ENCODE data around the gene B4GAT1.
"Not testable (repeated sequence)": the region's sequence is repeated elsewhere in the genome, so short reads cannot be mapped to it uniquely, and the experiment has no call there.

B4GAT1 gene

GRCh38 chr11:66326261-66327111 is 20.9 kb downstream of the B4GAT1 start:
- DNase-seq (ENCODE audit: low spot score), result peak; percentile 74
- FAIRE-seq, result peak; percentile 40

DNA sequence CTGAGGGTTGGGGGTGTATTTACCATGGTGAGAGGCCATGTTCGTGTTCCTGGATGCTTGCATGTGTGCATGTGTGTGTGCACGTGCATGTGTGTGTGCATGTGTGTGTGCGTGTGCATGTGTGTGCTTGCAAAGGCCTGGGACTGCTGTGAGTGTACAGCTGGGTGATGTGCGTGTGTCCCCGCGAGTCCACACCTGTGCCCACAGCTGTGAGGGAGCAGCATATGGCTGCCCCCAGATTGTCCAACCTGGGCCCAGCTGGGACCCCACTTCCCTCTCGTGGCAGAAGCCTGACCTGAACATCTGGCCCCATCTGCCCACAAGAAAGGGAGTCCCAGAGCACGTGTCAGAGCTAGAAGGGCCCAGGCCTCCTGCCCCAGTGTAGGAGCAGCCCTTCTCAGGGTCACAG is 22.2 kb downstream of the B4GAT1 start:
- FAIRE-seq (no peak), DNase-seq (ENCODE audit: low spot score) (no peak)

DNA sequence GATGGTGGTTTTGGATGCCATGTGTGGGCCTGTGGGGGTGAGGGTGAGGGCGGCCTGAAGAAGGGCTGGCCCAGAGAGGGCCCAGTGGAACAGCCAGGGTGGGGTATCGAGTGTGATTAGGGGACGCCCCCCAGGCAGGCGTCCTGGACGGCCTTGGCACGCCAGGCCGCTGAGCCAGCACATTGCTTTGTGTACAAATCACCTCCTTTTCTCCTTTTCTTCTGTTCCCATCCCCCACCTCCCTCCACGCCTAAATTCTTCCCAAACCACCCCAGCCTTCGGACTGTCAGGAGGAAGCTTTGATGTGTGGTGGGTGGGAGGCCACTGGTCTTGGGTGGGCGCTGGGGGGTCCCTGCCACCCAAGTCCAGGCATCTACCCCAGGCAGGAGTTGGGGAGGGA is 22.8 kb downstream of the B4GAT1 start:
- DNase-seq (ENCODE audit: low spot score) (peak; percentile 37), FAIRE-seq (peak; percentile 81)

DNA sequence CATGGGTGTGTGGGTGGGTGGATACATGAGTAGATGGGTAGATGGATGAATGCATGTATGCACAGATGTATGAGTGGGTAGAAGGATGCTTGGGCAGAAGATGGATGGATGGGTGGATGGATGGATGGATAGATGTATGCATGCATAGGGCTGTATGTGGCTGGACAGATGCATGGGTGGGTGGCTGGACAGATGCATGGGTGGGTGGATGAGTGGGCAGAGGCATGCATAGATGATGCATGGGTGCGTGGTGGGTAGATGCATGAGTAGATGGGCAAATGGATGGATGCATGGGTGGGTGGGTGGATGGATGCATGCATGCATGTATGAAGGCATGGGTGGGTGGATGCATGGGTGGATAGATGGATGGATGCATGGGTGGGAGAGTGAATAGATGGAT is 23.7 kb downstream of the B4GAT1 start:
- peak; percentile 81 for FAIRE-seq
- DNase-seq (ENCODE audit: low spot score), result no peak

- DNase-seq (ENCODE audit: low spot score) (no peak), FAIRE-seq (no peak)
Measured at GRCh38 chr11:66322732-66323427, 24.5 kb downstream of the B4GAT1 start.

DNA sequence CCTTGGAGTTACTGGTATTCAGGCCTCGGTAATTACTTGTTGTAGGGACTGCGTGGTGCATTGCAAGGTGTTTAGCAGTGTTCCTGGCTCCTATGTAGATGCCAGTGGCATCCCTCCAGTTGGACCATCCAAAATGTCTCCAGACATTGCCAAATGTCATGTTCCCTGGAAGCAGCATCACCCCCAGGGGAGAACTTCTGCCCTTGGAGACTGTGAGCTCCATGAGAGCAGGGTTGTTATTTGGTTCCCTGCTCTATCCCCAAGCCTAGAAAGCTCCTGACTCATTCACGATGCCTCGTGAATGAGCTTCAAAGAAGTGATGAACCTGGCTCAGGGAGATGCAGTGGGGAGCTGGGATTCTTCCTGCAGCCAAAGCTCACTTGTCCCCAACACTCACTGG is 25.8 kb downstream of the B4GAT1 start:
- no peak for FAIRE-seq

GRCh38 chr11:66320748-66321147 is 26.7 kb downstream of the B4GAT1 start:
- not testable (repeated sequence) for FAIRE-seq; DNase-seq (ENCODE audit: low spot score)

More for the DNA sequence above, 25.8 kb downstream of the B4GAT1 start:
- DNase-seq (ENCODE audit: low spot score), result no peak

GRCh38 chr11:66320289-66320688 is 27.1 kb downstream of the B4GAT1 start:
- not testable (repeated sequence) for FAIRE-seq; DNase-seq (ENCODE audit: low spot score)

GRCh38 chr11:66318600-66318970 is 28.8 kb downstream of the B4GAT1 start:
- DNase-seq (ENCODE audit: low spot score) (no peak), FAIRE-seq (no peak)

DNA sequence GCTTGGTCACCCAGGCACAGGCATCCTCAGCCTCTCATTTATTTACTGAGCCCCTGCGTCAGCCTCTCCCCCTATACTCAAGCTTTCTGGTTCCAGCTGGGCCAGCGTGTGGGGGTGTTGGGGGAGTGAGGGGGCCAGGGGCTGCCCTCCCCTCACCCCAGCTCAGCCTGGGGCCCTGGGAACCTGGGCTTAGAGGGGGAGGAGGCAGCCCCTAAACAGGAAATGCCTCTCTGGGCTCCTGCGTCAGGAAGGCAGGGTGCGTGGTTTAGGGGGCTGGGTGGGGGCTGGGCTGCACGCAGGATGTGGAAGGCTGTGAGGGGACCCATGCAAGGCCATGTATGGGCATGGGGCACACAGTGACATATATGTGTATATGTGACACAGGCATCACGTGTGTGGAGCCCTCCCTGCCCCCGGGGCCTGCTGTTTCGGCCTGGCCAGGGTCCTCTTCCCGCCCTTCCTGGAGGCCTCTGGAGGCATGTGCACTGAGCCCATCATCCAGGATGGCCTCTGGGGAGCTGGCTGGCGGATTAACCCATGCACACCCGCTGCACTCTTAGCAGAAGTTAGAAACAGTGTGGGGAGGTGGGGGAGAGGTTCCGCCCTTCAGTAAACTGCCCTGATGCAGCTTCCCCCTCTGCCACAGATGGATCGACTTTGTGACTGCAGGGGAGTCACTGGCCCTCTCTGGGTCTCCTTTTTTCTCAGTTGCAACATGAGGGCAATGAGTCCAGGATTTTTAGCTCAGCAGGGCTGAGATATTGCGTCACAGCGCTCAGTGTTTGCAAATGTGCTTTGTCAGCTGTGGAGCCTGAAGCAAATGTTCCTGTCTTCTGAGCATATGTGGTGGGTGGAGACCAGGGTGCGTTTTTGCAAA is 29.5 kb downstream of the B4GAT1 start:
- FAIRE-seq, result no peak
- DNase-seq (ENCODE audit: low spot score), result no peak

- no peak for DNase-seq (ENCODE audit: low spot score)
- no peak for FAIRE-seq
Measured at GRCh38 chr11:66317322-66317722, 30.1 kb downstream of the B4GAT1 start.

- FAIRE-seq, result no peak
- DNase-seq (ENCODE audit: low spot score), result no peak
Measured at GRCh38 chr11:66316849-66317251, 30.6 kb downstream of the B4GAT1 start, which contains the start of gene CD248. Gene CD248 (minus strand): TSS chr11:66317044. CDS start chr11:66317027, 17 bp downstream.

- FAIRE-seq (no peak), DNase-seq (ENCODE audit: low spot score) (no peak)
Measured at GRCh38 chr11:66315921-66316811, 31.3 kb downstream of the B4GAT1 start.

DNA sequence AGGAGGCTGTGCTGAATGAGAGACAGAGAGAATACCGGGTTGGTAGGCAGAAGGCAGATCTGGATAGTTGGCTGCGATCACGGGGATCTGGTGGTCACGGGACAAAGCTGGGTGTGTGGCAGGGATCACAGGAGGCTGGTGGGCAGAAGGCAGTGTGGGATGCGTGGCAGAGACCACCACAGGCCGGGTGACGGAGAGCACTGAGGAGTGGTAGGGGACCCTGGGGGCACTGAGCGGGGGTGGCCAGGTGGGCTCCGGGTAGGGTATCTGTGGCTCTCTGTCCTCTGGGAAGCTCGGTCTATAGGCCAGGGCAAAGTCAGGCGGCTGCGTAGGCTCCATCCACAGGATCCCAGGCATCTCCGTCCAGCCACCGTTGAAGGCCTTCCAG is 31.9 kb downstream of the B4GAT1 start:
- DNase-seq (ENCODE audit: low spot score), result no peak
- FAIRE-seq, result no peak

DNA sequence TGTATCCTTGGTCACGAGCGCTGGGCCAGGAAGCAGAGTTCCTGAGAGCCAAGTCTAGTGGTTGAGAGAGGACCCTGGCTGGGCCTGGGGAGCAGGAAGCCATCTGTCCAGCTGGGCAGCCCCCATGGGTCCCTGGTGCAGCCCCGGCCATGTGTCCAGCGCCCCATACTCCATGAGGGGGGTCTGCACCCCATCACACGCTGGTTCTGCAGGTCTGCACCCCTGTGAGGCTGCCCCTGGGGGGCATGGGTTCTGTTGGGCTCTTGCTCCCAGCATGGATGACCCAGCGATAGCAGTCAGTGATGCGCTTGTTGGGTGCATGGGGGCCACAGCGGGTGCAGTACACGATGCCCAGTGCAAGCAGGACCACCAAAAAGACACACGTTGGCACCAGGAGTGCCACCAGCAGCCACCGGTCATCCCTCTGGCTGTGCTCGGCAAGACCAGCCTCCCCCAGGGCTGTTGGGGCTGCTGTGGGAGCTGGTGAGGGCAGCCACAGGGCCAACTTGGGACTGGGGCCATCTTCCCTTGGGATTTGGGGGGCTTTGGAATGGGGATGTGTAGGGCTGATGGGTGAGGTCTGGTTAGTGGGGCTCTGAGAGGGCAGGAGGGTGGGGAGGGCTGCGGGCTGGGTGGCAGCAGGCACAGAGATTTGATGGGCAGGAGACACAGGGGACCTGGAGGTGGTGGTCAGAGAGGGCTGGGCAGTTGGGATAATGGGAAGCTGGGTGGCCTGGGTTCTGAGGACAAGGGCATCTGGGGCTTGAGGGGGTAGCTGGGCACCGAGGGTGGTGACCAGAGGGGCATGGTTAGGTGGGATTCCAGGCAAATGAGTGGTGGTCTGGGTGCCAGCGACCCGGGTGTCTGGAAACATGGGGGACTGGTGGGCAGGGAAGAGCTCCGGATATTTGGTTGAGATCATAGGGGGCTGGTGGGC is 32.6 kb downstream of the B4GAT1 start:
- no peak for DNase-seq (ENCODE audit: low spot score)
- no peak for FAIRE-seq

DNA sequence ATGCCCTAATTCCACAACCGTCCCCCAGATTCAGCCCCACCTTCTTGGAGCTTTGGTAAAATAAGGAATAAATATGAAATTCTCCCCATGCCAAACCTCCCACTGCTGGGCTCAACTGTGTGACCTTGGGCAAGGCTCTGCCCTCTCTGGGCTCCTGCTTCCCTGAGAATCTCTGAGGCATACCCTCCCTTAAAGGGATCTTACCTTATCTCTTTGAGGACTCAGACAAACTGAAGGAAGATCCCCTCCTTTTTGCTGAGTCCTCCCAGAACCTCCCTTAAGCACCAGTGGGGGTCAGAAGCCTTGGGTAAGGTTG is 33.3 kb downstream of the B4GAT1 start:
- FAIRE-seq (no peak), DNase-seq (ENCODE audit: low spot score) (no peak)

- DNase-seq (ENCODE audit: low spot score) (no peak), FAIRE-seq (no peak)
Measured at GRCh38 chr11:66313321-66314185, 33.9 kb downstream of the B4GAT1 start.

- FAIRE-seq (no peak), DNase-seq (ENCODE audit: low spot score) (peak; percentile 95)
Measured at GRCh38 chr11:66312549-66313320, 34.7 kb downstream of the B4GAT1 start.
